ENCODE data around the gene CHD9NB. TPM values are rescaled to one million over a fixed set of nuclear protein-coding genes. Genes with fewer than 3 reads are reported as not detected.

CHD9NB gene
- total and polyA plus RNA-seq, 10 of the 15 experiments (the other 5 are each of a cell fraction or from before 2014, with no cell fraction given): 0.14 to 1.6 (median 0.73) TPM

- TF ChIP-seq, protein P1, sequence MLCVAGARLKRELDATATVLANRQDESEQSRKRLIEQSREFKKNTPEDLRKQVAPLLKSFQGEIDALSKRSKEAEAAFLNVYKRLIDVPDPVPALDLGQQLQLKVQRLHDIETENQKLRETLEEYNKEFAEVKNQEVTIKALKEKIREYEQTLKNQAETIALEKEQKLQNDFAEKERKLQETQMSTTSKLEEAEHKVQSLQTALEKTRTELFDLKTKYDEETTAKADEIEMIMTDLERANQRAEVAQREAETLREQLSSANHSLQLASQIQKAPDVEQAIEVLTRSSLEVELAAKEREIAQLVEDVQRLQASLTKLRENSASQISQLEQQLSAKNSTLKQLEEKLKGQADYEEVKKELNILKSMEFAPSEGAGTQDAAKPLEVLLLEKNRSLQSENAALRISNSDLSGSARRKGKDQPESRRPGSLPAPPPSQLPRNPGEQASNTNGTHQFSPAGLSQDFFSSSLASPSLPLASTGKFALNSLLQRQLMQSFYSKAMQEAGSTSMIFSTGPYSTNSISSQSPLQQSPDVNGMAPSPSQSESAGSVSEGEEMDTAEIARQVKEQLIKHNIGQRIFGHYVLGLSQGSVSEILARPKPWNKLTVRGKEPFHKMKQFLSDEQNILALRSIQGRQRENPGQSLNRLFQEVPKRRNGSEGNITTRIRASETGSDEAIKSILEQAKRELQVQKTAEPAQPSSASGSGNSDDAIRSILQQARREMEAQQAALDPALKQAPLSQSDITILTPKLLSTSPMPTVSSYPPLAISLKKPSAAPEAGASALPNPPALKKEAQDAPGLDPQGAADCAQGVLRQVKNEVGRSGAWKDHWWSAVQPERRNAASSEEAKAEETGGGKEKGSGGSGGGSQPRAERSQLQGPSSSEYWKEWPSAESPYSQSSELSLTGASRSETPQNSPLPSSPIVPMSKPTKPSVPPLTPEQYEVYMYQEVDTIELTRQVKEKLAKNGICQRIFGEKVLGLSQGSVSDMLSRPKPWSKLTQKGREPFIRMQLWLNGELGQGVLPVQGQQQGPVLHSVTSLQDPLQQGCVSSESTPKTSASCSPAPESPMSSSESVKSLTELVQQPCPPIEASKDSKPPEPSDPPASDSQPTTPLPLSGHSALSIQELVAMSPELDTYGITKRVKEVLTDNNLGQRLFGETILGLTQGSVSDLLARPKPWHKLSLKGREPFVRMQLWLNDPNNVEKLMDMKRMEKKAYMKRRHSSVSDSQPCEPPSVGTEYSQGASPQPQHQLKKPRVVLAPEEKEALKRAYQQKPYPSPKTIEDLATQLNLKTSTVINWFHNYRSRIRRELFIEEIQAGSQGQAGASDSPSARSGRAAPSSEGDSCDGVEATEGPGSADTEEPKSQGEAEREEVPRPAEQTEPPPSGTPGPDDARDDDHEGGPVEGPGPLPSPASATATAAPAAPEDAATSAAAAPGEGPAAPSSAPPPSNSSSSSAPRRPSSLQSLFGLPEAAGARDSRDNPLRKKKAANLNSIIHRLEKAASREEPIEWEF (IDR thresholded peaks at IDR 0.05; ENCODE audit: insufficient replicate concordance, low read depth, low read length): peak; percentile 80
- no peak; the same call in 1 of the 2 replicates for TF ChIP-seq MYB (IDR thresholded peaks at IDR 0.05; ENCODE audit: borderline replicate concordance, low read depth, low read length)
- TF ChIP-seq, protein P2, sequence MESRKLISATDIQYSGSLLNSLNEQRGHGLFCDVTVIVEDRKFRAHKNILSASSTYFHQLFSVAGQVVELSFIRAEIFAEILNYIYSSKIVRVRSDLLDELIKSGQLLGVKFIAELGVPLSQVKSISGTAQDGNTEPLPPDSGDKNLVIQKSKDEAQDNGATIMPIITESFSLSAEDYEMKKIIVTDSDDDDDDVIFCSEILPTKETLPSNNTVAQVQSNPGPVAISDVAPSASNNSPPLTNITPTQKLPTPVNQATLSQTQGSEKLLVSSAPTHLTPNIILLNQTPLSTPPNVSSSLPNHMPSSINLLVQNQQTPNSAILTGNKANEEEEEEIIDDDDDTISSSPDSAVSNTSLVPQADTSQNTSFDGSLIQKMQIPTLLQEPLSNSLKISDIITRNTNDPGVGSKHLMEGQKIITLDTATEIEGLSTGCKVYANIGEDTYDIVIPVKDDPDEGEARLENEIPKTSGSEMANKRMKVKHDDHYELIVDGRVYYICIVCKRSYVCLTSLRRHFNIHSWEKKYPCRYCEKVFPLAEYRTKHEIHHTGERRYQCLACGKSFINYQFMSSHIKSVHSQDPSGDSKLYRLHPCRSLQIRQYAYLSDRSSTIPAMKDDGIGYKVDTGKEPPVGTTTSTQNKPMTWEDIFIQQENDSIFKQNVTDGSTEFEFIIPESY (IDR thresholded peaks at IDR 0.05): no peak
- TF ChIP-seq, protein P3, sequence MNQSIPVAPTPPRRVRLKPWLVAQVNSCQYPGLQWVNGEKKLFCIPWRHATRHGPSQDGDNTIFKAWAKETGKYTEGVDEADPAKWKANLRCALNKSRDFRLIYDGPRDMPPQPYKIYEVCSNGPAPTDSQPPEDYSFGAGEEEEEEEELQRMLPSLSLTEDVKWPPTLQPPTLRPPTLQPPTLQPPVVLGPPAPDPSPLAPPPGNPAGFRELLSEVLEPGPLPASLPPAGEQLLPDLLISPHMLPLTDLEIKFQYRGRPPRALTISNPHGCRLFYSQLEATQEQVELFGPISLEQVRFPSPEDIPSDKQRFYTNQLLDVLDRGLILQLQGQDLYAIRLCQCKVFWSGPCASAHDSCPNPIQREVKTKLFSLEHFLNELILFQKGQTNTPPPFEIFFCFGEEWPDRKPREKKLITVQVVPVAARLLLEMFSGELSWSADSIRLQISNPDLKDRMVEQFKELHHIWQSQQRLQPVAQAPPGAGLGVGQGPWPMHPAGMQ (IDR thresholded peaks at IDR 0.05; ENCODE audit: borderline replicate concordance): no peak
- TF ChIP-seq TCF7 (IDR thresholded peaks at IDR 0.05; ENCODE audit: borderline replicate concordance): peak; percentile 100
- peak; percentile 54; the same call in 1 of the 2 replicates for TF ChIP-seq RAD51 (IDR thresholded peaks at IDR 0.05)
- peak; percentile 88 for TF ChIP-seq FOXM1 (IDR thresholded peaks at IDR 0.05; ENCODE audit: low read depth, low read length)
- TF ChIP-seq, protein P4, sequence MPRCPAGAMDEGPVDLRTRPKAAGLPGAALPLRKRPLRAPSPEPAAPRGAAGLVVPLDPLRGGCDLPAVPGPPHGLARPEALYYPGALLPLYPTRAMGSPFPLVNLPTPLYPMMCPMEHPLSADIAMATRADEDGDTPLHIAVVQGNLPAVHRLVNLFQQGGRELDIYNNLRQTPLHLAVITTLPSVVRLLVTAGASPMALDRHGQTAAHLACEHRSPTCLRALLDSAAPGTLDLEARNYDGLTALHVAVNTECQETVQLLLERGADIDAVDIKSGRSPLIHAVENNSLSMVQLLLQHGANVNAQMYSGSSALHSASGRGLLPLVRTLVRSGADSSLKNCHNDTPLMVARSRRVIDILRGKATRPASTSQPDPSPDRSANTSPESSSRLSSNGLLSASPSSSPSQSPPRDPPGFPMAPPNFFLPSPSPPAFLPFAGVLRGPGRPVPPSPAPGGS (IDR thresholded peaks at IDR 0.05; ENCODE audit: borderline replicate concordance, insufficient read depth, low read depth, low read length, poor library complexity, severe bottlenecking): peak; percentile 98
- peak; percentile 93 for TF ChIP-seq SPI1 (IDR thresholded peaks at IDR 0.05; ENCODE audit: borderline replicate concordance, insufficient read depth, low read depth, low read length)
- peak; percentile 80 for TF ChIP-seq SP1 (IDR thresholded peaks at IDR 0.05; ENCODE audit: low read depth, low read length)
- no peak for TF ChIP-seq ASH2L (IDR thresholded peaks at IDR 0.05; ENCODE audit: borderline replicate concordance, low read depth)
- TF ChIP-seq, protein P5, sequence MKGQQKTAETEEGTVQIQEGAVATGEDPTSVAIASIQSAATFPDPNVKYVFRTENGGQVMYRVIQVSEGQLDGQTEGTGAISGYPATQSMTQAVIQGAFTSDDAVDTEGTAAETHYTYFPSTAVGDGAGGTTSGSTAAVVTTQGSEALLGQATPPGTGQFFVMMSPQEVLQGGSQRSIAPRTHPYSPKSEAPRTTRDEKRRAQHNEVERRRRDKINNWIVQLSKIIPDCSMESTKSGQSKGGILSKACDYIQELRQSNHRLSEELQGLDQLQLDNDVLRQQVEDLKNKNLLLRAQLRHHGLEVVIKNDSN (IDR thresholded peaks at IDR 0.05; ENCODE audit: borderline replicate concordance, extremely low read length, insufficient read depth, low read depth, low read length): no peak
- TF ChIP-seq ELK1 (IDR thresholded peaks at IDR 0.05; ENCODE audit: low read depth, low read length): peak; percentile 50; the same call in 1 of the 2 replicates
- no peak for TF ChIP-seq E2F4 (IDR thresholded peaks at IDR 0.05; ENCODE audit: low read depth, low read length)
Measured at GRCh38 chr16:53061701-53062159, 9.0 kb upstream of the CHD9NB start (continued).

Measured in GM12878 (cell line).